ENCODE results near the gene SNAPC1.
"Not testable (repeated sequence)": the region's sequence is repeated elsewhere in the genome, so short reads cannot be mapped to it uniquely, and the experiment has no call there.

SNAPC1 gene

DNA sequence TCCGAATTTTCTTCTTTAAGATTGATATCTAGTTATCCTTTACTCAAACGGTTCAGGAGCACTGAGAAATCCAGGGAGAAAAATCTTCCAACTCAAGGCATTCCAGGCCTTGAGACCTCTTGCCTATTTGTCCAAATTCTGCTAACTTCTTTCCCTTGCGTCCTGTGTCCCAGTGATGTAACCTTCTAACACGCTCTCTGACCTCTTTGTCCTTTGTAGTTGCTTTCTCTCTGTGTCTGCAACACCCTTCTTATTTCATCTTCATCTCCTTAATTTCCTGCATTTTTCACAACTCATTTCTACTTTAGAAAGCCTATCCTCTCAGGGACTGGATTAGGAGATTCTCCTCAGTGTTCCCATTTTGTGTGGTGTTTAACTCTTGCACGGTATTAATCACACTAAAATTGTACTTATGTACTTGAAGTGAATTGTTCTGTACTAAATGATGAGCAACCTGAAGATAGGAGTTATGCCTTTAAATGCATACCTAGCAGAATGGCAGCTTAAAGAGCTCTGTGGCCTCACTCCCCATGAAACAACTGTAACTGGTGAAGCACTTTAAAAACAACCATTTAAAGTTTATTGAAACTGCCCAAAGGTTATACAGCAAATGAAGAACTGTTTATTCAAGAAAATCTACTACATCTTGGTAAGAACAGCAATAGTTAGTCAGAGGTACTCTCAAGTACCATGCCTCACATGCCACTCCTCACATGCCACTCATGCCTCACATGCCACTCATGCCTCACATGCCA, 7.4 kb upstream of the SNAPC1 start:
- H3K4me3 ChIP-seq (ENCODE audit: control insufficient read depth, low read depth, low read length), result no peak overlapping the region
- DNase-seq (ENCODE audit: low read depth), result no peak
- TF ChIP-seq, protein P1, sequence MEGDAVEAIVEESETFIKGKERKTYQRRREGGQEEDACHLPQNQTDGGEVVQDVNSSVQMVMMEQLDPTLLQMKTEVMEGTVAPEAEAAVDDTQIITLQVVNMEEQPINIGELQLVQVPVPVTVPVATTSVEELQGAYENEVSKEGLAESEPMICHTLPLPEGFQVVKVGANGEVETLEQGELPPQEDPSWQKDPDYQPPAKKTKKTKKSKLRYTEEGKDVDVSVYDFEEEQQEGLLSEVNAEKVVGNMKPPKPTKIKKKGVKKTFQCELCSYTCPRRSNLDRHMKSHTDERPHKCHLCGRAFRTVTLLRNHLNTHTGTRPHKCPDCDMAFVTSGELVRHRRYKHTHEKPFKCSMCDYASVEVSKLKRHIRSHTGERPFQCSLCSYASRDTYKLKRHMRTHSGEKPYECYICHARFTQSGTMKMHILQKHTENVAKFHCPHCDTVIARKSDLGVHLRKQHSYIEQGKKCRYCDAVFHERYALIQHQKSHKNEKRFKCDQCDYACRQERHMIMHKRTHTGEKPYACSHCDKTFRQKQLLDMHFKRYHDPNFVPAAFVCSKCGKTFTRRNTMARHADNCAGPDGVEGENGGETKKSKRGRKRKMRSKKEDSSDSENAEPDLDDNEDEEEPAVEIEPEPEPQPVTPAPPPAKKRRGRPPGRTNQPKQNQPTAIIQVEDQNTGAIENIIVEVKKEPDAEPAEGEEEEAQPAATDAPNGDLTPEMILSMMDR (IDR thresholded peaks at IDR 0.05; ENCODE audit: control insufficient read depth, insufficient read depth, low read depth, low read length, missing control alignments), result no peak

DNA sequence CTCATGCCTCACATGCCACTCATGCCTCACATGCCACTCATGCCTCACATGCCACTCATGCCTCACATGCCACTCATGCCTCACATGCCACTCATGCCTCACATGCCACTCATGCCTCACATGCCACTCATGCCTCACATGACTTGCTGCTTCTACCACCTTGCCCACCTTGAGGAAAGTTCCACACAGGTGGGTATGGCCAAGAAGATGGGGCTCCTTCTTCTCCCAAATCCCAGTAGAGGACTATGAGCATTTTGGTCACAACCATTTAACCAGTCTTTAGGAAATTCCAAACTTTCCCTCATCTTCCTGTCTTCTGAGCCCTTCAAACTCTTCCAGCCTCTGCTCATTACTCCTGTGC, 6.9 kb upstream of the SNAPC1 start:
- DNase-seq (ENCODE audit: low read depth); H3K4me3 ChIP-seq (ENCODE audit: control insufficient read depth, low read depth, low read length): not testable (repeated sequence)

DNA sequence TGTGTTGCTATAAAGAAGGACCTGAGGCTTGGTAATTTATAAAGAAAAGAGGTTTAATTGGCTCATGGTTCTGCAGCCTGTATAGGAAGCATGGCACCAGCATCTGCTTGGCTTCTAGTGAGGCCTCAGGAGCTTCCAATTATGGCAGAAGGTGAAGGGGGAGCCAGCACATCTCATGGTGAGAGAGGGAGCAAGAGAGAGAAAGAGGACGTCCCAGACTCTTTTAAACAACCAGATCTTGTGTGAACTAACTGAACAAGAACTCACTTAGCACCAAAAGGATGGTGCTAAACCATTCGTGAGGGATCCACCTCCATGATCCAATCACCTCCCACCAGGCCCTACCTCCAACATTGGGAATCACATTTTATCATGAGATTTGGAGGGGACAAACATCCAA, 6.1 kb upstream of the SNAPC1 start:
- DNase-seq (ENCODE audit: low read depth), result no peak
- no peak overlapping the region for H3K4me3 ChIP-seq (ENCODE audit: control insufficient read depth, low read depth, low read length)
- TF ChIP-seq, protein P1 (IDR thresholded peaks at IDR 0.05; ENCODE audit: control insufficient read depth, insufficient read depth, low read depth, low read length, missing control alignments), result no peak

DNA sequence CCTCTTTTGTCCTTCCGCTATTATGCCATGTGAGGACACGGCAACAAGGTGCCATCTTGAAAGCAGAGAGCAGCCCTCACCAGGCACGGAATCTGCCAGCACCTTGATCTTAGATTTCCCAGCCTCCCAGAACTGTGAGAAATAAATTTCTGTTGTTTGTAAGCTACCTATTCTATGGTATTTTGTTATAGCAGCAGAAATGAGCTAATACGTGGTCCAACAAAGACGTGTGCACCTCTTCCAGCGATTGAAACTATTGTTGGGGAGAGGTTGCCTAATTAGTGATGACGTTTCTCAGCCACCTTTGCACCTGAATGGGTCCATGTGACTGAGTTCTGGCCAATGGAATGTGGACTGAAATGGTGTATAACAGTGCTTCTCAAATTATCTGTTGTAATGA, 2.3 kb upstream of the SNAPC1 start:
- TF ChIP-seq, protein P1 (IDR thresholded peaks at IDR 0.05; ENCODE audit: control insufficient read depth, insufficient read depth, low read depth, low read length, missing control alignments), result no peak
- H3K4me3 ChIP-seq (ENCODE audit: control insufficient read depth, low read depth, low read length), result no peak overlapping the region
- DNase-seq (ENCODE audit: low read depth), result no peak

DNA sequence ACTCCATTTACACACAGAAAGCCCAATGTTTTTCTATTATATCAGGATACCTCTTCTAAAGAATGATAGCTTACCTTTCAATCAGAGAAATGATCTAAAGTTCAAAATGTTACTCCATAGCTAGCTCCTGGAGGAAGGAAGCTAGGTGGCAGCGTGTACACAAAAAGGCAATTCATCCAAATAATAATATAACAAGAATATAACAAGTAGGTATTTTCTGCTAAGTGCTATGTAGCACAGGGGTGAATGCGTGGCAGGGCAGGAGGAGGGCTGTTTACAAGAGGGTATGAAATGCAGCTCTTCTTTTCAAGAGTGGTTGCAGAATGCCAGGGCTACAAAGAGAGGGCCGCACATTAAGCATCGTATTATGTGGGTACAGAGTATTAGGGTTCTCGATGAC, 663 bp upstream of the SNAPC1 start:
- TF ChIP-seq, protein P1 (IDR thresholded peaks at IDR 0.05; ENCODE audit: control insufficient read depth, insufficient read depth, low read depth, low read length, missing control alignments), result no peak
- DNase-seq (ENCODE audit: low read depth), result no peak
- peak overlapping the region; percentile 65 for H3K4me3 ChIP-seq (ENCODE audit: control insufficient read depth, low read depth, low read length)

DNA sequence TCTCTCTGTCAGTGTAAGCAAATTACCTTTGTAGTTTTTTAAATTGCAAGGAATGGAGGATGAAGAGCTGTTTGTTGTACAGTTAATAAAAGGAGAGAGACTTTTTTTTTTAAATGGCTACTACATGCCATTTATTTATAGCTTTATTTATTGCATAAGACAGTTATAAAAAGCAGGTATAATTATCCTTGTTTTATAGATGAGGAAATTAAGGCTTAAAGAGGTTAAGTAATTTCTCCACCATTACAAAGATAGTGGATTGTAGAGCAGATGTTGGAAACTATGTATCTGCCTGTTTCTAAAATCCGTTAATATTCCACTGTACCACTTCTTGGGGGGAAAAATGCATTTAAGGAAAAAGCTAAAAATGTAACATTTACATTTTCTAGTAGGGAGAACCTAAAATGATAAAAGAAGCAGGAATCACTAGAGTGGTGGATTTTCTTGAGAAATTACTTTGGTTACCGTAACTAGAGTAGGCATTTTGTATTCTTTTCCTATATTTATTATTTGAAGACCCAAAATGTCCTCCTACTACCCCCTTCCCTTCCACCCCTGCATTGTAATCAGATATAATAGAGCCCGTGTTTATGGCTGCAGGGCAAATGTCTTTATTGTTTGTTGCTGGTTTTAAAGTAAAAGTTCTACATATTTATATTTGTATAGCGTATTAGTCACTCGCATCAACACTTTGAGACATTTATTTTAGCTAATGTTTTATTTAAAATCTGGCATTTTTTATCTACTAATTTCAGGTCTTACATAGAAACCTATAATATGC, 2.3 kb downstream of the SNAPC1 start:
- H3K4me3 ChIP-seq (ENCODE audit: control insufficient read depth, low read depth, low read length), result no peak overlapping the region
- no peak for DNase-seq (ENCODE audit: low read depth)
- TF ChIP-seq, protein P1 (IDR thresholded peaks at IDR 0.05; ENCODE audit: control insufficient read depth, insufficient read depth, low read depth, low read length, missing control alignments), result no peak

DNA sequence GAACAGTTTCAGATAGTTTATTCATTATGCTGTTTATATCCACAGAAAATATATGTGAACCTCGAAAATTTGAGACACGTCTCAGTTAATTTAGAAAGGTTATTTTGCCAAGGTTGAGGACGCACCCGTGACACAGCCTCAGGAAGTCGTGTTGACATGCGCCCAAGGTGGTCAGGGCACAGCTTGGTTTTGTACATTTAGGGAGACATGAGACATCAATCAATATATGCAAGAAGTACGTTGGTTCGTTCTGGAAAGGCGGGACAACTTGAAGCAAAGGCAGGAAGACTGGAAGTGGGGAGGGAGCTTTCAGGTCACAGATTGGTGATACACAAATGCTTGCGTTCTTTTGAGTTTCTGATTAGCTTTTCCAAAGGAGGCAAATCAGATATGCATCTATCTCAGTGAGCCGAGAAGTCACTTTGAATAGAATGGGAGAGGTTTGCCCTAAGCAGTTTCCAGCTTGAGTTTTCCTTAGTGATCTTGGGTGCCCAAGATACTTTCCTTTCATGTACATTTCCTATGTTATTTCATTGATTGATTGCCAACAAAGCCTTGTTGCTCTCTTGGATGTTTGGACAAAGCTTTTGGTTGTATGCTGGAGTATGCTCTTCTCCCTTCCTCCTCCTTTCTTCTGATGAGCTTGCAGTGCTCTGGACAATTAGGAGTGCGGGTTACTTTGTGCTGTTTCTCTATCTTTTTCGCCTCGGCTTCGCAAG, 3.2 kb downstream of the SNAPC1 start:
- TF ChIP-seq, protein P1 (IDR thresholded peaks at IDR 0.05; ENCODE audit: control insufficient read depth, insufficient read depth, low read depth, low read length, missing control alignments), result no peak
- no peak for DNase-seq (ENCODE audit: low read depth)
- H3K4me3 ChIP-seq (ENCODE audit: control insufficient read depth, low read depth, low read length), result no peak overlapping the region

All from AG09309 (cell line).